Astrocyte of the spinal cord (primary cell): ENCODE results near the gene IGFL2.
"Not testable (repeated sequence)": the region's sequence is repeated elsewhere in the genome, so short reads cannot be mapped to it uniquely, and the experiment has no call there.

ENCODE experiments used
- DNase-seq: peaks from one replicate; pipeline ENCODE4 v3.0.0; 2011; ENCODE audit warnings: low read depth, low spot score
- H3K4me3 ChIP-seq: 2 replicates; pipeline ENCODE4 v1.5.1; 2011; ENCODE audit warnings: low read depth, mild to moderate bottlenecking, low read length, moderate library complexity
- in situ Hi-C: cut with HindIII; loops from 2 replicates; pipeline ENCODE4 v1.10.0; 2017; ENCODE audit warnings: low sequenced_read_pairs
- TF ChIP-seq, protein P1 (sequence below): IDR thresholded peaks from 2 replicates; pipeline ENCODE4 v1.5.1; 2012; ENCODE audit warnings: low read depth, mild to moderate bottlenecking, low read length, inconsistent platforms

The IGFL2 gene

DNA sequence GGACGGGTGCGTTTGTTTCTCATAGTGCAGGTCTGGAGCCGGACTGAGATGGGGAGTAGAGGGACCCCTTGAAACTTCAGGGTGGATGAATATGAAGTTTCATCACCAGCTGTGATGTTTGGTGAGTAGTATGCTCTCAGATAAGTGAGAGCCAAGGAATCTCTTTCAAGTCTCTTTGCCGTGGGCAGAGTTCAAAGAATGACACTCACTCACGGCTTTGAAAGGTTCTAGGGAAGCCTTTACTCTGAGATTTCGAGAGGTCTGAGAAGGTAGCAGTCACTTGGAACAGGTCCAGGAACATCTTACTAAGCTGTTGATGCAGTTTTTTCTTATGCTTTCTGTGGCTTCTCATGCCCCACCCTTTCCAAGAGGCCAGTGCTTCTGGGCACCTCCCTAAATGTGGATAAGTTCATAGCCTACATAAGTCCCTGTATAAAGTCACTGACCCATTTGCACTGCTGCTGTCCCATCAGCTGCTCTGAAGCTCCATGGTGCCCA lies at the start of gene IGFL2:
IGFL2 (plus strand) TSS at position 448 of the 498 bp plus-strand sequence; CDS start at position 489, 41 bp downstream.
- H3K4me3 ChIP-seq = no peak within 1 kb of the TSS
- TF ChIP-seq, protein P1, sequence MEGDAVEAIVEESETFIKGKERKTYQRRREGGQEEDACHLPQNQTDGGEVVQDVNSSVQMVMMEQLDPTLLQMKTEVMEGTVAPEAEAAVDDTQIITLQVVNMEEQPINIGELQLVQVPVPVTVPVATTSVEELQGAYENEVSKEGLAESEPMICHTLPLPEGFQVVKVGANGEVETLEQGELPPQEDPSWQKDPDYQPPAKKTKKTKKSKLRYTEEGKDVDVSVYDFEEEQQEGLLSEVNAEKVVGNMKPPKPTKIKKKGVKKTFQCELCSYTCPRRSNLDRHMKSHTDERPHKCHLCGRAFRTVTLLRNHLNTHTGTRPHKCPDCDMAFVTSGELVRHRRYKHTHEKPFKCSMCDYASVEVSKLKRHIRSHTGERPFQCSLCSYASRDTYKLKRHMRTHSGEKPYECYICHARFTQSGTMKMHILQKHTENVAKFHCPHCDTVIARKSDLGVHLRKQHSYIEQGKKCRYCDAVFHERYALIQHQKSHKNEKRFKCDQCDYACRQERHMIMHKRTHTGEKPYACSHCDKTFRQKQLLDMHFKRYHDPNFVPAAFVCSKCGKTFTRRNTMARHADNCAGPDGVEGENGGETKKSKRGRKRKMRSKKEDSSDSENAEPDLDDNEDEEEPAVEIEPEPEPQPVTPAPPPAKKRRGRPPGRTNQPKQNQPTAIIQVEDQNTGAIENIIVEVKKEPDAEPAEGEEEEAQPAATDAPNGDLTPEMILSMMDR = no peak
- DNase-seq = peak; percentile 2
- in situ Hi-C loops = no loop called here

DNA sequence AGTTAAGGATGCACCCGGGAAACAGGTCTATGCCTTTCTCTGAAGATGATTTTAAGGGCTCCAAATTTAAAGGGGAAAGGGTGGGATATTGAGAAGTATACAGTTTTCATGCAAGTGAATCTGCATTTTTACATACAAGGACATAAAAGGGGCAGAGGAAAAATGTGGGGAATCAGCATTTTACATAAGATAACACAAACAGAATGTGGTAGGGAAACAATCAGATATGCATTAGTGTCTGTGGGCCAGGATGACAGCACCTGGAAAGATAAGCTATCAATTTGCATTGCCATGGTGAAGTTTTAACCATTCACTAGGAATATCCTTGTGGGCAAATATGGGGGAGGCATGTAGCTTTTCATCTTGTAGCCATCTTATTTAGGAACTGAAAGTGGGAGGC lies 47.7 kb upstream of the IGFL2 start:
- no peak for DNase-seq
- in situ Hi-C loops = no loop called here
- no peak overlapping the region for H3K4me3 ChIP-seq
- TF ChIP-seq, protein P1 = no peak

DNA sequence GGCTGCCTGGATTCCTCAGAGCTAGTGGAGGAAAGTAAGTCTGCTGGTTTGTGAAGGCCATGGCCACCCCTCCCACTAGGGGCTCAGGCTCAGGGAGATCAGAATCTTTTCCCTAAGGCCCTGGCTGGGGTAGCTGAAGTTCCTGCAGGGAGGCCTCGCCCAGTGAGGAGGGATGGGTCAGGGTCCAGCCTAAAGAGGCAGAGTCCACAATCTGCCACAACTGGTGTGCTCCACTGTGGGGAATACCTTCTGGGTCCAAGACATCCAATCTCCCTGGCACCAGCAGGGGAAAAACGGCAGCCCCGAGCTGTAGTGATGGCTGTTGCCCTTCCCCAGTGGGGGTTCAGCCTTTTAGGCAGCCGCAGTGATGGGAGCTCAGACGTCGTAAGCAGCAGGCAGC lies 46.7 kb upstream of the IGFL2 start:
- in situ Hi-C loops = no loop called here
- no peak overlapping the region for H3K4me3 ChIP-seq
- TF ChIP-seq, protein P1 = no peak
- DNase-seq = no peak

DNA sequence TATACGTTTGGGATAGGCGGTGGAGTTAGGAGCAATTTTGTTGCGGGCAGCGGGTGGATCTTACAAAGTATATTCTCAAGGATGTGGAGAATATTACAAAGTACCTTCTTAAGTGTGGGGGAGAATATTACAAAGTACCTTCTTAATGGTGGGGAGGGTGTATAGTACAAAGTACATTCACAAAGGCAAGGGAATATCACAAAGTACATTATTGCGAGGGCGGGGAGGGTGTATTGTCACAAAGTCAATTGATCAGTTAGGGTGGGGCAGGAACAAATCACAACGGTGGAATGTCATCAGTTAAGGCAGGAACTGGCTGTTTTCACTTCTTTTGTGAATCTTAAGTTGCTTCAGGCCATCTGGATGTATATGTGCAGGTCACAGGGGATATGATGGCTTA lies 45.7 kb upstream of the IGFL2 start:
- H3K4me3 ChIP-seq, DNase-seq, in situ Hi-C loops: not testable (repeated sequence)

DNA sequence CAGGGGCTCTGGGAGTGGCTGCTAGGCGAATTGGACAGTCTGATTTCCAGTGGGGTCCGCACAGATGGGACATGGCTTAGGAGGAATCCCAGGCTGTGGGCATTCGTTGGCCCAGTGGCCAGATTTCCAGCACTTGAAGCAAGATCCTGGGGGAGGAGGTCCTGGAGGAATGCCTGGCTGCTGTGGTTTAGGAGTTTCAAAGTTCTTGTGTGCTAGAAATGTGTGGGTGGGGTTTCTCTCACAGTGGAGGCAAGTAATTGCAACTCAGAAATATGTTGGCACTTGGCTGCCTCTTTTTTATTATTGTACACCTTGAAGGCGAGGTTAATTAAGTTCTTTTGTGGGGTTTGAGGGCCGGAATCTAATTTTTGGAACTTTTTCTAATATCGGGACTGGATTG lies 40.7 kb upstream of the IGFL2 start:
- peak; percentile 59 for DNase-seq
- in situ Hi-C loops = no loop called here
- no peak overlapping the region for H3K4me3 ChIP-seq
- TF ChIP-seq, protein P1 = no peak

DNA sequence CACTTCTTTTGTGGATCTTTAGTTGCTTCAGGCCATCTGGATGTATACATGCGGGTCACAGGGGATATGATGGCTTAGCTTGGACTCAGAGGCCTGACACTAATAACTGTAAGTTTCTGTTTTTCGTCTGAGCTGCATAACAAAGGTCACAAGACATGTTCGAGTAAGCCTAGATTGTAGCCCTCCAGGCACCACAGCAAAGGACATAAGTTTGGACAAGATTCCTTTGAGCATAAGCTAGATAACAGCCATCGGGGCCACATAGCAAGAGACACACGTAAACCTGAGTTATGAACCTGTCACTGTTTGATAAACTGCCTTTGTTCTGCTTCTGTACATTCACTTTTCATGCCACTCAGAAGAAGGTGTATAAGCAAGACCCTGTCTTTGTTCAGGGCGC lies 38.2 kb upstream of the IGFL2 start:
- no peak overlapping the region for H3K4me3 ChIP-seq
- TF ChIP-seq, protein P1 = no peak
- in situ Hi-C loops = no loop called here
- no peak for DNase-seq

DNA sequence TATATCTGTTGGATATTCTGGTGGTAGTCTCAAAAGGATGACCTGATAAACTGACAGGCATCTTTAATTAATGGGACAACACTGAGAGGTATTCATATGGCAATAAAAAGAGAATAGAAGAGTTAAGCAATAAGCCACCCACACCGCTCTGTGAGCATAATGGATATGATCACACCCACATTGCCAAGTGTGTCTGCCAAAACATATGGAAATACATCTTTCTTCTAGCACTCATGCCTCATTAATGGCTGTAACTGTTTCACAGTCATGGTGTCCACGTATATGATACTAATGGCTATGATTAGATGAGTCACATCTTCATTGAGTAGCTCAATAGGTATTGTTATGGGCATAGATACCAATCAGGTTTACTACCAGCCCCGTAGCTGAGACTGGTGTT lies 36.7 kb upstream of the IGFL2 start:
- TF ChIP-seq, protein P1 = no peak
- H3K4me3 ChIP-seq = no peak overlapping the region
- DNase-seq = no peak
- in situ Hi-C loops = no loop called here
